HG02852 (cell line): ENCODE data around the gene JMJD7.

ENCODE experiments used
- ATAC-seq: cut with Tn5 transposase; IDR thresholded peaks from one replicate; pipeline ENCODE4 v1.9.1; 2021; ENCODE audit warnings: mild to moderate bottlenecking, moderate library complexity; ENCODE audit not compliant: unreplicated experiment

JMJD7 gene

DNA sequence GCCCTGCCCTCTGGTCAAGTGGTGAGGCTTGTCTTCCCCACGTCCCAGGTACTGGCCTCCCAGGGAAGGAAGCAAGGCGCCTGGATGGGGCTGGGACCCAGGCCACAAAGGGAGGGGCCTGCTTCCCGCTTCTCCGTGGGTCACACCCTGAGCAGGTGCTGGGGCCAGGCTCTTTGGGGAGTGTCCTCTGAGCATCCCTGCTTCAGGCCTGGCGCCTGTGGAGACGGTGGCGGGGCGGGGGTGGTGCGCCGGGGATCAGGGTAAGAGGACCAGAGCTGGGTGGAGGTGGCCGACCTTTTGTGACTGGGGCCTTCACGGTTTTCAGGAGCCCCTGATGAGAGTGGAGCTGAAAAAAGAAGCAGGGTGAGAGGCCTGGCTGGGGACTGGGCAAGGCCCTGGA lies 14.3 kb downstream of the JMJD7 start:
- ATAC-seq: no peak

GRCh38 chr15:41843571-41843970 lies 15.7 kb downstream of the JMJD7 start:
- no peak for ATAC-seq

GRCh38 chr15:41844814-41845213 lies 16.9 kb downstream of the JMJD7 start:
- no peak for ATAC-seq

DNA sequence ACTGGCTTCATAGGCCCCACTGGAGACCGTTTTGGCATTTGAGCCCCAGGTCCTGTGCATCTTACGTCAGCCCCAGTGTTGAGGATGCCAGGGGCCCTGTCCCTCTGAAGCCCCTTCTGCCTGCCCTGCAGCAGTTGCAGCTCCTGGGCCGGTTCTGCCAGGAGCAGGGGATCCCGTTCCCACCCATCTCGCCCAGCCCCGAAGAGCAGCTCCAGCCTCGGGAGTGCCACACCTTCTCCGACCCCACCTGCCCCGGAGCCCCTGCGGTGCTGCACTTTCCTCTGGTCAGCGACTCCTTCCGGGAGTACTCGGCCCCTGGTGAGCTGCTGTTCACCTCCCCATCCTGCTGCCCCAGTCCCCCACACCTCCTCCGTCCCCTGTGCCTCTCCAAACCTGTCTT lies 19.3 kb downstream of the JMJD7 start:
- ATAC-seq: no peak

GRCh38 chr15:41847981-41848380 lies 20.1 kb downstream of the JMJD7 start:
- ATAC-seq: no peak

DNA sequence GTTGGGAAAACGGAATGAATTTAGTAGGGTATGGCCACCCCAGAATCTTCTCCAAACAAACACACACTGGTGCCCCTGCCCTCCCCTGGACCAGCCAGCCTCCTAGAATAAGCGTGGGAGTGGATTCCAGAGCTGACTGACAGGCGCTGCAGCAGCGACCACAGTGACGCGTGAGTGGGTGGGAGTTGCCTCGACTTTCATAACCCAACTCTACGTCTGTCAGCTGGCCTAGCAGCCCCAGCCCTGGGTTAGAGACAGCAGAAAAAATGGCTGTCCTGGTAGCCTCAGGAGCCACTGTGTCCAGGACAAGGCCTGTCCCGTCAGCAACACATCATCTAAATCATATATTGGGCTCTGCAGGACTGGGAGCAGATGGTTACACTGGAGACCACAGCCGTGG lies 20.7 kb downstream of the JMJD7 start:
- no peak for ATAC-seq

DNA sequence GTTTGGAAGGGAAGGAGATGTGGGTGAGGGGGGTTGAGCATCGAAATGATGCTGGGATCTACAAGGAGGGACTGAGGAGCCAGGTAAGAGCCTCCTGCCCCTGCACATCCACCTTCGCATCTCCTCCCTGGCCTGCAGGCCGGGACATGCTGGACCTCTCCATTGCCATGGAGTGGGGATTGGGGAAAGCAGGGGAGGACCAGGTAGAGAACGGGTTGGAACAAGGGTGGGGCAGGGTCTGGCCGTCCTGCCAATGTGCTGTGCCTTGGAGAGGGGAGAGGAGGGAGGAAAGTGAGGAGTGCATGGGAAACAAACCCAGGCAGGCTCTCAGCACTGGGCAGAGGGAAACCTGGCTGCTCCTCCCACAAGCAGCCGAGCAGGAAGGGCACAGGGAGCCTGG lies 21.3 kb downstream of the JMJD7 start:
- ATAC-seq: no peak

DNA sequence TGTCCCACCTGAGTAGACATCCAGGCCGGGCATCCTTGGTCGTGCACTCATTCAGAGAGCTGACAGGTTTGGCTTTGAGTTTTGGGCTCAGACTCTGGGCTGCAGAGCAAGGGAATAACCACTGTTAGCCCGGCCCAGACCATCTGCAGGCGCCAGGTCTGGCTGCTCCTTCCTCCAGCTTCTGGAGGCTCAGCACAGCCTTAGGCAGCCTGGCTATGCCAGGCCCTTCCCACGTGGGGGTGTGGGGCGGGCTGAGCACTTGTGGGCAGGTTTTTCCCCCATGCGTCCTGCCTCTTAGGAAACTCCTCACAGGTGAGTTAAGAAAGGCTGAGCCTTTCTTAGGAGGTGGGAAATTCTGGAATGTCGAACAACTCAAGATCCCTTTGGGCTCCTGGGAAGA lies 22.0 kb downstream of the JMJD7 start:
- no peak for ATAC-seq

DNA sequence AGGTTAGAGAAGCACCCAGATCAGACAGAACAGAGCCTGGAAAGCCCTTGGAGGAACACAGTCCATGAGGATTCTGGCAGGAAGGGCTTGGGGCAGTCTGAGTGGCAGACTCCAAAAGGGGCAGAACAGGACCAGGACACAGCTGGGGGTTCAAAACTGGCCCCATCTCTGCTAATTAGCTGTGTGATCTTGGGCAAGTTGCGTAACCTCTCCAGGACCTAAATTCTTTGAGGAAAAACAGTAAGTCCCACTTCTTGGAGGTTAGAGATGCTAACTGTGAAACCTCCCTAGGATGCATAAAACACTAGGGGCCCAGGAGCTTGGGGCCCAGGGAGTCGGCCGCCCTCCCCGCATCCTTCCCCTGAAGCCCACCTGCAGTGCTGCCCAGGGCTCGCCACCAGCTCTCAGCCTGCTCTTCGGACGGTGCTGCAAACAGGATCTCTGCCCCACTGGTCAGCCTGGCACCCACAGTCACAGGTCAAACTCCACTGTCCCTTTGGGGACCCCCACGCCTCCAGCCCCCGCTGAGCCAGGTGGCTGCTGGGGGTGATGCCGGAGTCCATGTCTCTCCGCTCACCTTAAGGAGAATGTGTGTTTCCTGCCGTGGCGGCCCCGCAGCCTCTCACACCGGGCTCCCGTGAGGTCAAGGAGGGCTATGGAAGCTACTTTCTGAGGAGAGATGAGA lies 22.7 kb downstream of the JMJD7 start:
- no peak for ATAC-seq

DNA sequence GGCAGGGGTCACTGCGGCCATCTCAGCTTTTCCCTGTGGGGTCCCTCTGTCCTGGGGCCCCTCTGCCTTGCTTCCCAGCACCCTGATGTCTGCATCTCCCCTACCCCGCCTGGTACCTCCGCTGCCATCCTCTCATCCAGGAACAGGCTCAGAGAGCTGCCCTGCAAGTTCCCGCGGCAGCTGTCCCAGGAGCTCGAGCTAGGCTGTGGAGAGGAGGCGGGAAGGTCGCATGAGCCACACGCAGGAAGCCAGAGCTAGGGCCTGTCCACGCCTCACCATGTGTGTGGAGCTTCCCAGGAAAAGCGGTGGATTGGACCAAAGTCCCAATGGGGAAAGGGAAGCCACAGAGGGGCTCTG lies 23.3 kb downstream of the JMJD7 start:
- no peak for ATAC-seq

- ATAC-seq: no peak
Measured at GRCh38 chr15:41851755-41852370, 24.0 kb downstream of the JMJD7 start.

DNA sequence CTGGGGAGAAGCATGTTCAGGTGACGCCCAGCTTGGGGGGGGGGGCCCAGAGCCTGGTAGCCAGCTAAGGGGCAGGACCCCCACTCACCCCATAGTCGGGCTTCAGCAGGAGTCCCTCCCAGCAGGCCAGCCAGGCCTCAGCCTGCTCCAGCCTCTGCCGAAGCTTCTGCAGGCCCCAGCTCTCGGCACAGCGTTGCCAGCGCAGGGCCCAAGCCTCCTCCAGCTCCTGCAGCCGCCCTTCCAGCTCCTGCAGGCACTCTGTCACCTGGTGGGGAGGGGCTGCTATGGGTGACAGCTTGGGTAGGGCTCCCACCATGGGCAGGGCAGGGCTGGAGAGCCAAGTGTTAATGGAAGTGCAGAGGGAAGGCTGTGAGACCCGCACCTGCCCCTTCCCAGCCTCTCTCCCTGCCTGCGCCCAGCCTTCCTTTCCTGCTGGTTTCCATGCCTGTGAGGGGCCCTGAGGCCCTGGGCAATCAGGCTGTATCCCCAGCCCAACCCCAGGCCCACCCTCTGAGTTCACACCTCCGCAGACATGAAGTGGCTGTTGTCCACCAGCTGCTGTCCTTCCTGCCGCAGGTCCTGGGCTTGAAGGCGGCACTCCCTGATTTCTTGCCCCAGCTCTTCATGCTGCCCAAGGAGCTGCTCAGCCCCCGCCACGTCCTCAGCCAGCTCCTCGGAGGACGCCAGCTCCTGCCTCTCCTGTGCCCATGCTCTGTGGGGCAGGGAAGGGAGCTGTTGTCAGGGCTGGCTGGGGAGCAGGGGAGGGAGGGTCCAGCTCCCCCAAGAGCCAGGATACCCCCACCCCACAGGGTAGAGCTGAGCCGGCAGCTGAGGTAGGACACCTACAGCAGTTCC lies 25.1 kb downstream of the JMJD7 start:
- ATAC-seq: no peak

DNA sequence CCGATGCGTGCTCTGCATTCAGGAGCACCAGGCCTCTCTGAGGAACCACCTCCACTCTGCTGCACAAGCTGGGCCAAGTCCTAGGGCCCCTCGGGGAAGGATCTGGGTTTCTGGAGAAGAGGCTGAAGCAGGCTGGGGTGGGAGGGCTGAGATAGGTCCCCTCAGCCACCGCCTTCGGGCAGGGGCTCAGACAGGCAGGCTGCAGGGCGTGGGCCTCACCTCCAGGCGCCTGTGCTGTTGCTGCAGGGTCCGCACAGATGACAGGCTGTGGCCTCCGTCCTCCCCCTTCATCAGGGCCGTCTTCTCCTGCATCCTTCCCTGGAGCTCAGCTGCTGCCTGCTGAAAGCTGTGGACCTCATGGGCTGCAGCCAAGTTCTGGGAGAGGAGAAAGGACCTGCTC lies 25.9 kb downstream of the JMJD7 start:
- no peak for ATAC-seq

GRCh38 chr15:41854443-41854842 lies 26.6 kb downstream of the JMJD7 start:
- ATAC-seq: no peak

GRCh38 chr15:41855261-41855961 lies 27.5 kb downstream of the JMJD7 start:
- ATAC-seq: no peak

DNA sequence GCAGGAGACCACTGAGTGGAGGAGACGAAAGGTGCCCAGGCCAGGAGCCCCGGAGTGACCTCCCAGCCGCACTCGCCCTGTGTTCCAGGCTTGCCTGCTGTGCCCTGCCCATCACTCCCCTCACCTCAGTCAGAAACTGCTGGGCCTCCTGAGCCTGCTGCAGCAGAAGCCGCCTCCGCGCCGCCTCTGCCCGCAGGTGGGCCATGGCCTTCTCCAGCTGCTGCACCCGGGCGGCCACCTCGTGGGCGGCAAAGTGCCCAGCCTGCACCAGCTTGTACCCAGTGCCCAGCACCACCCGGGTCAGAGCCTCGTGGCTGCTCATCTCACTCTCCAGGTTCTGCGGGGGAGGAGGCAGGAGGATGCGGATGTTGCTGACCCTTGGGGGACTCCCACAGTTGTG lies 28.4 kb downstream of the JMJD7 start:
- ATAC-seq: no peak

DNA sequence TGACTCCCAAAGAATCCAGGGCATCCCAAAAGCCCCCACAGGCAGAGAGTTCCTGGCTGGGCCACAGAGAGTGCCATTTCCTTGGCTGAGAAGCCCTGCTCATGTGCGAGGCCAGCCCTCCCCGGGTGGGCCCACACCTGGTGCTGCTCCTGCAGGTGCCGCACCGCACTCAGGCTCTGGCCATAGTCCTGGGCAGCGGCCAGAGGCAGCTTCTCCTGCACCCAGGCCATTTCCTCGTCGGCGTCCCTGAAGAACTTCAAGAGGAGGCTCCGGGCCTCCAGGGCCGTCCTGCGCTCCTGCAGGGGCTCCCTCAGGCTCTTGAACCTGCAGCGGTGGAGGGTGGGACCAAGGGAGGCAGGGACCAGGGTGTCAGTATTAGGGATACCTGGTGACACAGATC lies 28.8 kb downstream of the JMJD7 start:
- no peak for ATAC-seq

GRCh38 chr15:41857316-41857715 lies 29.4 kb downstream of the JMJD7 start:
- no peak for ATAC-seq

DNA sequence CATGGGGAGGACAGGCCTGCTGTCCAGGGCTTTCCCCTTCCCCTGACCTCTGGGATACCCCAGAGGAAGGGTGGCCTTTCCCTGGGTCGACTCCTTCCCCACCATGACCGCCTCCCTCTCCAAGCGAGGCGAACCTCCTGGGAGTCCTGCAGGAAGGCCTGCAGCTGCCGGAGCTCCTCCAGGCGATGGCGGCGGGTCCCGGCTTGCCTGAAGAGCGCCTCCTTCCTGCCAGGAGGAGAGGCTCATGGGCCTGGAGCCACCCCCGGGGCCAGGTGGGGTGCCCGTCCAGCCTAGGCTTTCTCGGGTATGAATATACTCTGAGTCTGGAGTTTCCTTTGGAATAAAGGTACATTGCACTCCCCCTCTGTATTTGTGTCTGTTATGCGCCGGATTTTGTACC lies 30.9 kb downstream of the JMJD7 start:
- ATAC-seq: no peak

- ATAC-seq: no peak
Measured at GRCh38 chr15:41860049-41860828, 32.3 kb downstream of the JMJD7 start.
